ENCODE results near the gene ADA. TPM values are rescaled to one million over a fixed set of nuclear protein-coding genes. Genes with fewer than 3 reads are reported as not detected.

The ADA gene
- total and polyA plus RNA-seq, 2 of the 4 experiments (the other 2 are of a cell fraction): 8.1 to 11.0 TPM

DNA sequence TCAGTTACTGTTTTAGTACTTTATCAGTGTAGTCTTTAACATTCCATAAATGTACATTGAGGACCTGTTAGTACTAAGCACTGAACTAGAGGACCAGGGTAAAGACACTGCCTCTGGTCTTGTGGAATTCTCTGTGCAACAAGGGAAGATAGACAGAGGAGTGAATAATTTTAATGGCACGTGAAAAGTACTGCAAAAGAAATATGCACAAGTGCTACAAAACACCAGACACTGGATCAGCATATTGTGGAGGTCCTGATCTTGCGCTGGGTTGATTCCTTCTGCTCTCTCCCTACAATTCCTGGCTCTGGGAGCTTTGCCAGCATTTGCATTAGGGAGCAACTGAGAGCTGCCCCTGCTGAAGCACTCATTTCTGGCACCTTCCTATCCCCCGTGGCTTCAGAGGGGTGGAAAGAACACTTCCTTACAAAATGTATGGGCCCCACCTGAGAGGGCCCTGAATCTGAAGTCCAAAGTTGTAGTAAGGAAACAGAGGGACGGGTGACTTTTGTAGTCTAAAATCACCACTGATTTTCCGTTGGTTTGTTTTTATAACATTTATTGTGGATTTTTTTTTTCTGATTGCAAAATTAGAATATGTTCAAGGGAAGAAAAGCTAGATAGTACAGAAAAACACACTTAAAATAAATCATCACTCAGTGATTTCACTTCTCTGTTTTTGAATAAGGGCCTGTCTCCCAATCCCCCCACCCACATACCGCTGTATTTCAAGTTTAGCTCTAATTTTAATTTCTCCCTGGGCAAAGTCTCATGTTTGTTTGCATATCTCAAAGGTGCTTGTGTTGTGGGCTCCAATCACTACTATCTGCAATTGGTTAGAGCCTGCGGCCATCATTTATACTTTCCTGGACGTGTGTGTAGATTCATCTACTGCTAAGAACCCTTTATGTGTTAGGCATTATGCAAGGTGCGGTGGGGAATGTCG is 64.2 kb downstream of the ADA start:
- Histone ChIP-seq H3K36me3 (ENCODE audit: control insufficient read depth, insufficient read depth, low read length) (peaks cover 17% of the 10 kb centered on the region), H2BK5ac (ENCODE audit: low read depth, low read length, poor library complexity, severe bottlenecking) (no peak overlapping the region), H2AK9ac (replicated peaks; ENCODE audit: low read depth, low read length, poor library complexity) (no peak overlapping the region), H4K20me1 (ENCODE audit: insufficient read depth, low read length) (peaks cover 3% of the 10 kb centered on the region; the same call in 1 of the 2 replicates), H4K91ac (ENCODE audit: insufficient read depth, low read depth, low read length) (no peak overlapping the region), H3K27me3 (ENCODE audit: control insufficient read depth, insufficient read depth, low read length) (no peaks in the 10 kb centered on the region), H3K4me3 (ENCODE audit: insufficient read depth, low read depth, low read length) (no peak overlapping the region), H4K5ac (ENCODE audit: low read depth, low read length) (no peak overlapping the region), H3K4ac (ENCODE audit: low read depth, low read length) (no peak overlapping the region), H4K8ac (ENCODE audit: low read depth in 2 of 2, low read length in 2 of 2) (no peak overlapping the region), H2AK5ac (ENCODE audit: low read depth, low read length) (no peak overlapping the region), H2BK15ac (ENCODE audit: low read depth, low read length) (no peak overlapping the region; the same call in 2 of the 3 replicates), H3K18ac (ENCODE audit: low read depth, low read length) (no peak overlapping the region), H2BK120ac (ENCODE audit: low read depth, low read length) (no peak overlapping the region), H2AFZ (replicated peaks; ENCODE audit: low read length, poor library complexity) (no peak overlapping the region), H3K9ac (ENCODE audit: low read depth, low read length) (no peak overlapping the region), H2BK20ac (ENCODE audit: low read depth, low read length) (no peak overlapping the region; the same call in 1 of the 2 replicates), H3K14ac (replicated peaks; ENCODE audit: low read depth, low read length) (peak overlapping the region; percentile 33; the same call in 1 of the 2 replicates), H3K9me1 (ENCODE audit: insufficient read depth, low read length) (peaks cover 28% of the 10 kb centered on the region), H3K4me1 (ENCODE audit: control insufficient read depth, insufficient read depth, low read length) (peaks cover 12% of the 10 kb centered on the region), H3K27ac (ENCODE audit: insufficient read depth, low read length) (no peak overlapping the region), H3K4me2 (ENCODE audit: low read depth, low read length) (0 out of 2 replicates have a peak overlapping the region, but pooled peaks have one; percentile 11), H3K9me3 (ENCODE audit: control insufficient read depth, insufficient read depth, low read length) (no peaks in the 10 kb centered on the region), H3K79me1 (ENCODE audit: low read depth in 1 of 2, low read length in 2 of 2) (peaks cover 15 to 67% of the 10 kb centered on the region in 2 experiments; a peak in 3 of 4 replicates), H3K56ac (ENCODE audit: extremely low read depth, insufficient read depth, low read length) (no peak overlapping the region), H3K23ac (ENCODE audit: low read depth, low read length) (no peak overlapping the region)
- peak; percentile 50 for DNase-seq
- intact Hi-C loops (cut with micrococcal nuclease) (no loop called here), dilution Hi-C loops (cut with HindIII; ENCODE audit: low sequenced_read_pairs, unreplicated experiment) (no loop called here), in situ Hi-C loops (cut with MboI; ENCODE audit: low sequenced_read_pairs) (no loop called here)
- ChIA-PET POLR2A (ENCODE audit: unreplicated experiment) (no interaction called here), CTCF (no interaction called here)
- ATAC-seq (ENCODE audit: low read depth): peak; percentile 55
- 59% methylated on average over 4 of the region's 10 CpGs; no CpG with 5 or more reads in 1 of the 2 experiments for WGBS, 2 experiments (ENCODE audit: extremely low coverage in 2 of 2, insufficient read length in 1 of 2)
- TF ChIP-seq MXI1 (IDR thresholded peaks at IDR 0.05; ENCODE audit: borderline replicate concordance, low read depth, low read length) (no peak), FOS (IDR thresholded peaks at IDR 0.05; ENCODE audit: low read depth, low read length) (no peak), BHLHE40 (IDR thresholded peaks at IDR 0.05; ENCODE audit: low read depth, low read length) (peak; percentile 70; the same call in 1 of the 2 replicates), CEBPB (IDR thresholded peaks at IDR 0.05; ENCODE audit: low read depth, low read length) (no peak), POLR2A (IDR thresholded peaks at IDR 0.05; ENCODE audit: low read depth, low read length) (no peak)
- TF ChIP-seq, protein P1, sequence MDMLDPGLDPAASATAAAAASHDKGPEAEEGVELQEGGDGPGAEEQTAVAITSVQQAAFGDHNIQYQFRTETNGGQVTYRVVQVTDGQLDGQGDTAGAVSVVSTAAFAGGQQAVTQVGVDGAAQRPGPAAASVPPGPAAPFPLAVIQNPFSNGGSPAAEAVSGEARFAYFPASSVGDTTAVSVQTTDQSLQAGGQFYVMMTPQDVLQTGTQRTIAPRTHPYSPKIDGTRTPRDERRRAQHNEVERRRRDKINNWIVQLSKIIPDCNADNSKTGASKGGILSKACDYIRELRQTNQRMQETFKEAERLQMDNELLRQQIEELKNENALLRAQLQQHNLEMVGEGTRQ (IDR thresholded peaks at IDR 0.05; ENCODE audit: low read depth, low read length): no peak
- TF ChIP-seq, protein P2, sequence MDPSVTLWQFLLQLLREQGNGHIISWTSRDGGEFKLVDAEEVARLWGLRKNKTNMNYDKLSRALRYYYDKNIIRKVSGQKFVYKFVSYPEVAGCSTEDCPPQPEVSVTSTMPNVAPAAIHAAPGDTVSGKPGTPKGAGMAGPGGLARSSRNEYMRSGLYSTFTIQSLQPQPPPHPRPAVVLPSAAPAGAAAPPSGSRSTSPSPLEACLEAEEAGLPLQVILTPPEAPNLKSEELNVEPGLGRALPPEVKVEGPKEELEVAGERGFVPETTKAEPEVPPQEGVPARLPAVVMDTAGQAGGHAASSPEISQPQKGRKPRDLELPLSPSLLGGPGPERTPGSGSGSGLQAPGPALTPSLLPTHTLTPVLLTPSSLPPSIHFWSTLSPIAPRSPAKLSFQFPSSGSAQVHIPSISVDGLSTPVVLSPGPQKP (IDR thresholded peaks at IDR 0.05; ENCODE audit: borderline replicate concordance, low read depth, low read length): no peak
- BruUV-seq (replicated peaks): no TSS peak
